WI38 (cell line): ENCODE data around the gene BRD7.

Experiments used
- H3K4me3 ChIP-seq: 2 replicates; pipeline ENCODE4 v1.5.1; 2011; ENCODE audit warnings: low read depth, mild to moderate bottlenecking, control low read depth, low read length
- TF ChIP-seq, protein P1 (sequence below): IDR thresholded peaks from 2 replicates; pipeline ENCODE4 v1.5.1; 2012; ENCODE audit warnings: low read depth, mild to moderate bottlenecking, control low read depth, low read length

BRD7 gene

GRCh38 chr16:50311134-50311528 lies 57.7 kb downstream of the BRD7 start:
- TF ChIP-seq, protein P1, sequence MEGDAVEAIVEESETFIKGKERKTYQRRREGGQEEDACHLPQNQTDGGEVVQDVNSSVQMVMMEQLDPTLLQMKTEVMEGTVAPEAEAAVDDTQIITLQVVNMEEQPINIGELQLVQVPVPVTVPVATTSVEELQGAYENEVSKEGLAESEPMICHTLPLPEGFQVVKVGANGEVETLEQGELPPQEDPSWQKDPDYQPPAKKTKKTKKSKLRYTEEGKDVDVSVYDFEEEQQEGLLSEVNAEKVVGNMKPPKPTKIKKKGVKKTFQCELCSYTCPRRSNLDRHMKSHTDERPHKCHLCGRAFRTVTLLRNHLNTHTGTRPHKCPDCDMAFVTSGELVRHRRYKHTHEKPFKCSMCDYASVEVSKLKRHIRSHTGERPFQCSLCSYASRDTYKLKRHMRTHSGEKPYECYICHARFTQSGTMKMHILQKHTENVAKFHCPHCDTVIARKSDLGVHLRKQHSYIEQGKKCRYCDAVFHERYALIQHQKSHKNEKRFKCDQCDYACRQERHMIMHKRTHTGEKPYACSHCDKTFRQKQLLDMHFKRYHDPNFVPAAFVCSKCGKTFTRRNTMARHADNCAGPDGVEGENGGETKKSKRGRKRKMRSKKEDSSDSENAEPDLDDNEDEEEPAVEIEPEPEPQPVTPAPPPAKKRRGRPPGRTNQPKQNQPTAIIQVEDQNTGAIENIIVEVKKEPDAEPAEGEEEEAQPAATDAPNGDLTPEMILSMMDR: no peak
- H3K4me3 ChIP-seq: no peak overlapping the region

GRCh38 chr16:50310308-50311133 lies 58.3 kb downstream of the BRD7 start:
- TF ChIP-seq, protein P1: no peak
- H3K4me3 ChIP-seq: no peak overlapping the region

DNA sequence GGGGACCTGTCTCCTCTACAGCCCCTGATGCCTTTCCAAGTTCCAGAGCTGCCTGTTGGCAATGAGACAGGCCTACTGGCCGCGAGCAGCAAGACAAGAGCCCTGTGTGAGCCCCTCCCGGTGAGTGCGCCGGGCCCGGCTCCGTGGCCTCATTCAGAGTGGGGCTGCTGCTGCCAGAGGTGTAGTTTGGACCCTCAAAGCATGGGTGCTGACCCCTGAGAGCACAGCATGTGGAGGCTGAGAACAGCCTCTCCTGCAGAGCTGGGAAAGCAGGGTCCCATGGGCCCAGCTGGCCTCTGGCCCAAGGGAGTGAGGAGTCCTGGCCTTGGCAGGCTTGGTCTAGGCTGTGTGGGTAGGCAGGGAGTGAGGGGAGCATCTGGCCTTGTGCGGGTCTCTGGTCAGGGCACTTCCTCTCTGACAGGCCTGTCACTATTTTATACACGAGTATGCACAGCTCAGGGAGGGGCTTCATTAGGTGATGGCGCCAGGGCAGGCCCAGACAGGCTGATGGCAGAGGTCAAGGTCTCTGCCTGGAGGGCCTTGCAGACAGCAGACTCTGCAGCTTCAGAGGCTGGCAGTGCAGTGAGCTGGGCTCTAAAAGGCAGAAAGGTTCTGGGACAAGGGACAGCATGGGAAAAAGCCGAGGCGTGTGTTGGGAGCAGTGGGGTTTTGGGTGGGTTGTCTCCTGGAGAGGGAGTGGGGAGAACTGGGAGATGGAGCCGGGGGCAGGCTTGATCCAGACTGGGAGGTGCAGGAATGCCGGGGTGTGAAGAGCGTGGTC lies 59.1 kb downstream of the BRD7 start:
- no peak overlapping the region for H3K4me3 ChIP-seq
- TF ChIP-seq, protein P1: no peak

- TF ChIP-seq, protein P1: no peak
- H3K4me3 ChIP-seq: no peak overlapping the region
Observed at GRCh38 chr16:50309156-50309526, 59.6 kb downstream of the BRD7 start.

DNA sequence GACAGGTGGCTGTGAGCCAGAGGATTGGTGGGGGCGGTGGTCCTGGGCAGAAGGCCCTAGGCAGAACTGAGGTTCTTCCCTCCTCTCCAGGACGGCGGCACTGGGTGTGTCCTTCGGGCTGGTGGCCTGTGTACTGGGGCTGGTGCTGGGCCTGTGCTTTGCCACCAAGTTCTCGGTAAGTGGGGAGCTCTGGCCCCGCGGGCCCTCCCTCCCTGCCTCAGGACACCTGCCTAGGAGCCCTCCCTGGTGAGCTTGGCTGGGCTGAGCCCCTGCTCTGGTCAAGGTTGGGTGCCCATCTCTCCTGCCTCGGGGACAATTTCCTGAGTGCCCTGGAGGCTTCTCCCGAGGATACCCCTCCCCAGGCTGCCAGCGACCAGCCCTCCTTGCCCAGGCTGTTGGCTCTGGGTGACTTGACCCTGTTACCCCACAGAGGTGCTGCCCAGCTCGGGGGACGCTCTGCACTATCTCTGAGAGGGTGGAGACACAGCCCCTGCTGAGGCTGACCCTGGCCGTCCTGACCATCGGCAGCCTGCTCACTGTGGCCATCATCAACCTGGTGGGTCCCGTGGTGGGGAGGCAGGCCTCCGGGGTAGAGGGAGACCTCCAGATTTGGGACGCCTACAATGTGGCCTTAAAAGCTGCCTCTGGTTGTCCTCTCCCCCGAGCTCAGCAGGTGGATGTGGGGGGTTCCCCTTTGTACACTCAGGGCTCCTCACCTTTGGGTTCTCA lies 60.4 kb downstream of the BRD7 start:
- TF ChIP-seq, protein P1: no peak
- no peak overlapping the region for H3K4me3 ChIP-seq

DNA sequence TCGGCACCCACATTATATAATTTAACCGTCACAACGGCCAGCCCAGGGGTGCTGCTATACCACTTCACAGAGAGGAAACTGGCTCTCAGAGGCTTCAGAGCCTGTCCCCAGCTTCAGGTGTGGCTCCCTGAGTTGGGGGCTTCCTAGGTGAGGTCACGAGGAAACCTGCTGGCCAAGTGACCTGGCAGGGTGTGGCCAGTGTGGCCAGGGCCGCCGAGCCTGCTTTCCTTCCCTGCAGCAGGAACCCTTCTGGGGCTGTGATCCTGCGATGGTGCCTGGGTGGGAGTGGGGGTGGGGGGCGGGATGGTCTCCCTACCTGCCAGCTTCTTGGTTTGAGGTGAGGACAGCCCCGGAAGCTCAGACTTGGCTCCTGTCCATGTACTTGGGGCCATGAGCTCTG lies 62.5 kb downstream of the BRD7 start:
- H3K4me3 ChIP-seq: no peak overlapping the region
- TF ChIP-seq, protein P1: no peak
